ENCODE measurements around the gene ERG. TPM values are rescaled to one million over a fixed set of nuclear protein-coding genes. Genes with fewer than 3 reads are reported as not detected.

The ERG gene
- total RNA-seq, 2 donors from 2014 or later = not detected

GRCh38 chr21:38454702-38455101 is 43.6 kb downstream of the ERG start:
- H3K4me3 Mint-ChIP-seq = no peak overlapping the region
- H3K9me3 Mint-ChIP-seq = no peaks in the 10 kb centered on the region
- H3K36me3 Mint-ChIP-seq = no peaks in the 10 kb centered on the region
- H3K4me1 Mint-ChIP-seq (ENCODE audit: low read depth in 2 of 2) = no peaks in the 10 kb centered on the region
- H3K27me3 Mint-ChIP-seq = peaks cover 5 to 7% of the 10 kb centered on the region in 2 donors
- no peak overlapping the region for H3K27ac Mint-ChIP-seq
- ATAC-seq (no peak), DNase-seq (ENCODE audit: low spot score) (no peak)

DNA sequence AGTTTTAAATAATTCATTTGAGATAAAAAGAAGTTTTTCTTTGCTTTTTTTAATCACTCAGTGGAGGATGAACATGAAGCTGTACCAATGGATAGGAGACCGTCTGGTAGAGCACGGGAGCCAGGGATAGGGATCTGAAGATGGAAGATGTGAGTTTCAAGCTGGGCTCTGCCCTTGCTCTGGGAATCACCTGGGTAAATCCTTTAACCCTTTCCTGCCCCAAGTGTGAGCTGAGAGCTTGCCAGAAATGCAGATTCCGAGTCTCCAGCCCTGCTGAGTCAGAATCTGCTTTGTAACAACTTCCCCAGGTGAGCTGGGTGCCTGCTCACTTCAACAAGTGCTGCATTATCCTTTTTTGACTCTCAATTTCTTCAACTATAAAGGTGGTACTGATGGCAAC is 44.1 kb downstream of the ERG start:
- no peak overlapping the region for H3K27ac Mint-ChIP-seq
- DNase-seq (ENCODE audit: low spot score) (no peak), ATAC-seq (no peak)
- no peaks in the 10 kb centered on the region for H3K4me1 Mint-ChIP-seq (ENCODE audit: low read depth in 2 of 2)
- no peaks in the 10 kb centered on the region for H3K9me3 Mint-ChIP-seq
- H3K27me3 Mint-ChIP-seq = peaks cover 5 to 7% of the 10 kb centered on the region in 2 donors
- no peak overlapping the region for H3K4me3 Mint-ChIP-seq
- H3K36me3 Mint-ChIP-seq = no peaks in the 10 kb centered on the region

GRCh38 chr21:38448671-38449385 is 49.4 kb downstream of the ERG start:
- Mint-ChIP-seq H3K36me3 (no peaks in the 10 kb centered on the region), H3K27me3 (peaks cover 3 to 7% of the 10 kb centered on the region in 2 donors), H3K27ac (no peak overlapping the region), H3K4me3 (no peak overlapping the region), H3K4me1 (ENCODE audit: low read depth in 2 of 2) (no peaks in the 10 kb centered on the region), H3K9me3 (no peaks in the 10 kb centered on the region)
- ATAC-seq (no peak), DNase-seq (ENCODE audit: low spot score) (no peak)

- Mint-ChIP-seq H3K36me3 (no peaks in the 10 kb centered on the region), H3K4me1 (ENCODE audit: low read depth in 2 of 2) (no peaks in the 10 kb centered on the region), H3K4me3 (no peak overlapping the region), H3K27me3 (peaks cover 2% of the 10 kb centered on the region in 2 donors), H3K27ac (no peak overlapping the region), H3K9me3 (no peaks in the 10 kb centered on the region)
- DNase-seq (ENCODE audit: low spot score) = no peak
- no peak for ATAC-seq
Observed at GRCh38 chr21:38447611-38448010, 50.7 kb downstream of the ERG start.

DNA sequence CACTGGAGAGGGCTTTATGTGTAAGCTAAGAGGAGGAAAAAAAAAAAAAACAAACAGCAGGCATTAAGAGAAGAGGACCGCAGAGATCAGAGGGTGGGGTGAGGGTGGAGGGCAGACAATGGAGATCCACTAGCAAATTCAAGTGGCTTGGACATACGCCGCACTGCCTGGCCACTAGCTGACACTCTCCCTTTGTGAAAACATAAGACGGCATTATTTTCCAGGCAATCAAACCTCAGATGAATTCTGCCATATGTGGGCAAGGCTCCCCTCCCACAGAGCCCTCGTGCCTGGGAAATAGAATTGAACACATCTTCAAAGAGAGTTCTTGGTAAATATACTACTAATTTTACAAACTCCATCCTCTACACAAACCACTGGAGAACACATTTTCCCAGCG is 53.6 kb downstream of the ERG start:
- Mint-ChIP-seq H3K9me3 (no peaks in the 10 kb centered on the region), H3K27ac (no peak overlapping the region), H3K27me3 (peaks cover 0 to 2% of the 10 kb centered on the region in 2 donors), H3K4me3 (no peak overlapping the region), H3K4me1 (ENCODE audit: low read depth in 2 of 2) (no peaks in the 10 kb centered on the region), H3K36me3 (no peaks in the 10 kb centered on the region)
- no peak for DNase-seq (ENCODE audit: low spot score)
- no peak for ATAC-seq

- H3K27me3 Mint-ChIP-seq = peaks cover 0 to 5% of the 10 kb centered on the region in 2 donors
- H3K36me3 Mint-ChIP-seq = no peaks in the 10 kb centered on the region
- ATAC-seq = no peak
- no peak overlapping the region for H3K27ac Mint-ChIP-seq
- H3K9me3 Mint-ChIP-seq = no peaks in the 10 kb centered on the region
- peaks cover 0 to 3% of the 10 kb centered on the region in 2 donors for H3K4me1 Mint-ChIP-seq (ENCODE audit: low read depth in 2 of 2)
- H3K4me3 Mint-ChIP-seq = no peak overlapping the region
- DNase-seq (ENCODE audit: low spot score) = no peak
Observed at GRCh38 chr21:38443110-38443509, 55.2 kb downstream of the ERG start.

DNA sequence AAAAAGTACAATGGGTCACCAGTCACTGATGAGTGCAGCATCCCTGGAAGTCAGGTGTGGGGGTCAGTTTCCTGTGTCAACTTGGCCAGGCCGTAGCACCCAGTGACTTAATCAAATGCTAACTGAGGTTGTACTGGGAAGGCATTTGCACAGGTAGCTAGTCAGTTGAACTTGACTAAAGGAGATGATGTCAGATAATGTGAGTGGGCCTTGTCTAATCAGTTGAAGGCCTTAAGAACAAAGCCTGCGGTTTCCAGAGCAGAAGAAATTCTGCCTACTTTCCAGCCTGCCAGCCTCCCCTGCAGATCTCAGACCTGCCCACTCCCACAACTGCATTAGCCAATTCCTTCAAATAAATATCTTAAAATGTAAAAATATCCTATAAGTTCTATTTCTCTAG is 57.1 kb downstream of the ERG start:
- Mint-ChIP-seq H3K9me3 (no peaks in the 10 kb centered on the region), H3K27ac (no peak overlapping the region), H3K4me1 (ENCODE audit: low read depth in 2 of 2) (peaks cover 0 to 3% of the 10 kb centered on the region in 2 donors), H3K36me3 (no peaks in the 10 kb centered on the region), H3K27me3 (peaks cover 0 to 7% of the 10 kb centered on the region in 2 donors), H3K4me3 (no peak overlapping the region)
- ATAC-seq (peak in 1 of 2 donors; percentile 17), DNase-seq (ENCODE audit: low spot score) (no peak)

DNA sequence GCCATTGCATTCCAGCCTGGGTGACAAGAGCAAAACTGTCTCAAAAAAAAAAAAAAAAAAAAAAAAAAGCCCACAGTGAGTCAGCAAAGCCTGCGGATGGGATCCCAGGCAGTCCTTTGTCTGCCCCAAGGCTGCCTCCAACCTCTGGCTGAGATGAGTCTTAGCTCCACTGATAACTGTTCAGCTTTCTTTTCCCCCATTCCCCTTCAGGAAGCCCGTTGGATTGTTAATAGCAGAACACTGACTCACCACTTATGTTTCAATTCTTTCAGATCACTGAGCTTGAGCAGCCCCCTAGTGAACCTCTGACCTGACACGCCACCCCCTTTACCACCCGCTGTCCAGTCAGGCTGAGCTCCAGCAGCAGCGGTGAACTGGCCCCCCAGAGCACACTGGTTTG is 57.5 kb downstream of the ERG start:
- Mint-ChIP-seq H3K27me3 (peaks cover 0 to 7% of the 10 kb centered on the region in 2 donors), H3K27ac (no peak overlapping the region), H3K36me3 (no peaks in the 10 kb centered on the region), H3K9me3 (no peaks in the 10 kb centered on the region), H3K4me1 (ENCODE audit: low read depth in 2 of 2) (peaks cover 0 to 3% of the 10 kb centered on the region in 2 donors), H3K4me3 (no peak overlapping the region)
- ATAC-seq (no peak), DNase-seq (ENCODE audit: low spot score) (no peak)

DNA sequence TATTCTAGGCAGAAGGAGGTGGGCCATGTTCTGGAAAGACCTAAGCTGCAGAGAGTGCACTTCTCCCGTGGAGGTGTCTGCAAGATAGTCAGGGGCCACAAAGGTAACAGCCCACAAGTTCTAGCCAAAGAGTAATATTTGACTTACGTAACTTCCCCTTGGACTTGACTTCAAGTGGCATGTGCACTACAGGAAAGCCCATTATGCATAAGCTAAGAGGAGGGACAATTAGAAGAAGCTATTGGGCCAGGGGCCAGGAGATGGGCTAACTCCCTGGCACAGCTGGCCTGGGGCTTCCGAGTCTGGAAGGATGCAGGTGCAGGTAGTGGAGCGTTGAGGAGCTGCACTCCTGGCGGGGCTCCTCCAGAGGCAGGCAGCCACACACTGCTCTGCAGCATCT is 58.3 kb downstream of the ERG start:
- H3K36me3 Mint-ChIP-seq = no peaks in the 10 kb centered on the region
- no peak for ATAC-seq

DNA sequence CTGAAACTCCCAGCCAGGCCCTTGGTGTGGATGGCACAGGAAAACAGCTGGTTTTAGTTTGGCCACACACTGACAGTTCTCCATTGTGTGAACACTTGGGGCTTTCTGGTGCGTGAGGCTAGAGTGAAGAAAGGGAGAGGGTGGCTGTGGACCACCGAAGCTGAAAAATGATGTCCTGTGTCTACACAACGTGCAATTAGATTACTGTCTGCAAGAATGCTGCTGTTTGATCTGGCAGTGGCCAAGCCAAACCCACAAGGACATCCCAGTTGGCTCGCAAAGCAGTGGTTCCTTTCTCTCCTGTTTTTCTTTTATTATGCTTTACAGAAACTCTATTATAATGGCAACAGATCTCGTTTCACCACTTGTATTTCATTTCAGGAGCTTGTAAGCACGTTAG is 58.9 kb downstream of the ERG start:
- Mint-ChIP-seq H3K4me3 (no peak overlapping the region), H3K27ac (no peak overlapping the region), H3K27me3 (peaks cover 0 to 9% of the 10 kb centered on the region in 2 donors), H3K36me3 (no peaks in the 10 kb centered on the region), H3K4me1 (ENCODE audit: low read depth in 2 of 2) (peaks cover 0 to 3% of the 10 kb centered on the region in 2 donors), H3K9me3 (no peaks in the 10 kb centered on the region)
- DNase-seq (ENCODE audit: low spot score) (no peak), ATAC-seq (no peak)

More for the DNA sequence above, 58.3 kb downstream of the ERG start:
- peaks cover 0 to 9% of the 10 kb centered on the region in 2 donors for H3K27me3 Mint-ChIP-seq
- peaks cover 0 to 3% of the 10 kb centered on the region in 2 donors for H3K4me1 Mint-ChIP-seq (ENCODE audit: low read depth in 2 of 2)
- H3K4me3 Mint-ChIP-seq = no peak overlapping the region
- DNase-seq (ENCODE audit: low spot score) = no peak
- H3K27ac Mint-ChIP-seq = no peak overlapping the region
- H3K9me3 Mint-ChIP-seq = no peaks in the 10 kb centered on the region

DNA sequence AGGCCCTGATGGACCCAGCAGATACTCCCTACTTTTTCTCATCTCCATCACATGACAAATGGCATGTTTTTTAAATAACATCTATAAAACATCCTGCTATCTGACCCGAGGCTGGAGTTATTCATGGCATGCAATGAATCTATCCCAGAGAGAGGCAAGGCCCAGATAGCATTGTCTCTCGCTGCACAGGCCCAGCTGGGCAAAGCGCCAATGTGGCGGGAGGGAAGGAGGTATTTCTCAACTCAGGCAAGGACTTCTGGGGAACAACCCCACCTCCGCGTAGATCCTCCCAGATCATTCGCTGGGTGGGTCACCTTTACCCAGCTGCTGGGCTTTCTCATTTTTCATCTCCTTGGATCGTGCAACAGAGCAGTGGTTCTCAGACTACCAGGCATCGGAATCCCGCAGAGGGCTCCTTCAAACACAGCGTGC is 59.8 kb downstream of the ERG start:
- Mint-ChIP-seq H3K9me3 (no peaks in the 10 kb centered on the region), H3K27ac (no peak overlapping the region), H3K36me3 (no peaks in the 10 kb centered on the region), H3K4me3 (no peak overlapping the region), H3K4me1 (ENCODE audit: low read depth in 2 of 2) (peaks cover 0 to 3% of the 10 kb centered on the region in 2 donors), H3K27me3 (peaks cover 0 to 14% of the 10 kb centered on the region in 2 donors)
- no peak for ATAC-seq
- no peak for DNase-seq (ENCODE audit: low spot score)

DNA sequence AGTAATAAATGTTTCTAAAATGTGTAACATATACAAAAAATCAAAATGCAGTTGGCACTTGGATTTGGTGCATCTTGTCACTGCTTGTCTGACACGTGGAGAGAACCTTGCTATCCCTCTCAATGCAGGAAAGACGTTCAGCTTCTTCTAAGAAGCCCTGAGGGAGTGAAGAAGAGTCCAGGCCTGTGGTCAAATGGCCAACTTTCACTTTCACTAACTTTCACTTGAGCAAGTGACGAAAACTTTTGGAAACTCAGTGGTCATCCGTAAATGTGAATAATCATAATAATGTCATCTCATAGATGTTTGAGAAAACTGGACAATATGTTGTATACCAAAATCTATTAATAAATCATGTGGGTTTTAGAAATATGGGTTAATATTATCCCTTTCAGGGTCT is 61.9 kb downstream of the ERG start:
- no peak overlapping the region for H3K4me3 Mint-ChIP-seq
- peaks cover 0 to 3% of the 10 kb centered on the region in 2 donors for H3K4me1 Mint-ChIP-seq (ENCODE audit: low read depth in 2 of 2)
- no peaks in the 10 kb centered on the region for H3K36me3 Mint-ChIP-seq
- H3K9me3 Mint-ChIP-seq = no peaks in the 10 kb centered on the region
- no peak for ATAC-seq
- H3K27me3 Mint-ChIP-seq = peaks cover 0 to 15% of the 10 kb centered on the region in 2 donors
- no peak for DNase-seq (ENCODE audit: low spot score)
- no peak overlapping the region for H3K27ac Mint-ChIP-seq

- peaks cover 0 to 3% of the 10 kb centered on the region in 2 donors for H3K4me1 Mint-ChIP-seq (ENCODE audit: low read depth in 2 of 2)
- no peaks in the 10 kb centered on the region for H3K9me3 Mint-ChIP-seq
- peaks cover 0 to 15% of the 10 kb centered on the region in 2 donors for H3K27me3 Mint-ChIP-seq
Observed at GRCh38 chr21:38434913-38435533, 63.3 kb downstream of the ERG start.

DNA sequence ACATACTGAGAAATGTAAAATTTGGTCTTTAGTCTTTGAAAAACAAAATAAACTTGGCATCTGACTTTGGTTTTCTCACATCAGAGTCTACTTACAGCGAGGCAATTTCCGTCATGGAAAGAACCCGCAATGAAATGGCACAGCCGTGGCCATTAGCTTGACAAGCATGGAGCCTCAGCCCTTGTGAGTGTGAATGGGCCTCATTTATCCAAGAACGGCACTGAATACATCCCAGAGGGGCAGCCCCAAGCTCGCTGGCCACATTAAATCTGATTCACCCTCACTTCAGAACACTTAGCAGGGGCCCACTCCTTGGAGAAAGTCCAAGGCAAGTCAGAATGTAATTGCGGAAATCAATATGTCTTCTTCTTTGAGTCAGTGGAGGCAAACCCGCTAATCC is 64.8 kb downstream of the ERG start:
- ATAC-seq = no peak
- no peaks in the 10 kb centered on the region for H3K36me3 Mint-ChIP-seq
- no peak for DNase-seq (ENCODE audit: low spot score)
- no peaks in the 10 kb centered on the region for H3K4me1 Mint-ChIP-seq (ENCODE audit: low read depth in 2 of 2)
- H3K27me3 Mint-ChIP-seq = peaks cover 0 to 13% of the 10 kb centered on the region in 2 donors
- no peak overlapping the region for H3K4me3 Mint-ChIP-seq
- no peak overlapping the region for H3K27ac Mint-ChIP-seq
- H3K9me3 Mint-ChIP-seq = no peaks in the 10 kb centered on the region

More at GRCh38 chr21:38434913-38435533, 63.3 kb downstream of the ERG start:
- Mint-ChIP-seq H3K36me3 (no peaks in the 10 kb centered on the region), H3K4me3 (no peak overlapping the region), H3K27ac (no peak overlapping the region)
- no peak for DNase-seq (ENCODE audit: low spot score)
- no peak for ATAC-seq
